HG03108 (cell line): Measurements from ENCODE around the gene PHC2.
A peak's percentile ranks its signal among the peaks of the same experiment; 100 is the strongest.

Source experiments
- ATAC-seq: cut with Tn5 transposase; IDR thresholded peaks from one replicate; pipeline ENCODE4 v1.9.1; 2021; ENCODE audit warnings: moderate library complexity; ENCODE audit not compliant: unreplicated experiment

Gene PHC2

GRCh38 chr1:33372162-33372561 lies 58.7 kb downstream of the PHC2 start:
- ATAC-seq = no peak

- no peak for ATAC-seq
These were observed 59.6 kb downstream of the PHC2 start for GRCh38 chr1:33371334-33371733.

- ATAC-seq = no peak
These were observed 60.1 kb downstream of the PHC2 start for GRCh38 chr1:33370827-33371226.

- no peak for ATAC-seq
These were observed 60.6 kb downstream of the PHC2 start for GRCh38 chr1:33370301-33370700.

GRCh38 chr1:33369764-33370163 lies 61.1 kb downstream of the PHC2 start:
- no peak for ATAC-seq

DNA sequence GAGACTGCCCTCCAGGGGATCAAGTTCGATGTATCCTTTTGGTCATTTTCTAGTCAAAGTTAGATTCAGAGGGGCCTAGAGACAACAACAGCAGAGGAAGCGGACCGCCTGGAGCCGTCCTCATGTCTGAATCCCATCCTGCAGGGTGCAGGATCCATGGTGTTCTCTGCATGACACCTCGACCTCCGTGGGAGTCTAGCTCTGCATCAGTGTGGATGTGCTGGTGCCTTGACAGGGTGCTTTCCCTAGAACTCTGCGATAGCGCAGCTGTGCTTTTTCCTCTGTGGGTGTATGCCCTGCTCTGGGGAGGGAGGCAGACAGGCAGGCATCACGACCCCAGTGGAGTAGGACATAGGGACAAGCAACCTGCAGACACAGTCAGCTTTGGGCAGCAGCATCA lies 61.8 kb downstream of the PHC2 start:
- no peak for ATAC-seq

GRCh38 chr1:33368431-33368830 lies 62.5 kb downstream of the PHC2 start:
- ATAC-seq = no peak

GRCh38 chr1:33367485-33368405 lies 63.1 kb downstream of the PHC2 start:
- ATAC-seq = peak; percentile 56

DNA sequence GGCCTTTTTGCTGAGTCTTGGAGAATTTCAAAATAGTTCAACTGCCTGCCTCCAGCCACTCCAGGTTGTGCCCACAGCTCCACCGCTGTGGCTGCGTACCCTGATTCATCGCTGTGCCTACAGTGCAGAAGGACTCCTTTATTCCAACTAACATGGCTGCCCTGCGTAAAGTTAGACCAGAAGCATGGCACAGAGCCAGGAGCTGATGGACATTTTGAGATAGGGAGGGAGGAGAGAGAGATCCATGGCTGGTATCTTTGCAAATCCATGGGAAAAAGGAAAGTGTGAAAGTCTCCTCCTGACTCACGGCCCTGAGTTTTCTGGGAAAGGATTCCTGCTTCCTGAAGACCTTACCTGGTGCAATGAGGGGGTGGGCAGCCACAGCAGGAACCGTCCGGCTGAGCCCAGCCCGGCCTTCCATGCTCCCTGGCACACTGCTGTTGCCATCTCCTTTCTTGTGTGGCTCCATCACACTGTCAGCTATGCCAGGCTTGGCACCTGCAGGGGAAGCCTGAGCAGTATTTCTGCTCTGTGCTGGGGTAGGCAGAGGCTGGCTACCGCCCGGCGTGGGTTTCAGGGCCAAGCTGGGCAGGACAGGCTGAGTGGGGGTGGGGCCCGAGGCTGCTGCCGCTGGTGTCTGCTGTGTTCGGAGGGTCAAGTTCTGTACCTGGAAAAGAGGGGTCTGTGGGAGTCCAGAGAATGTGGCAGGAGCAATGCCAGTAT lies 64.0 kb downstream of the PHC2 start:
- ATAC-seq = no peak

GRCh38 chr1:33365560-33365997 lies 65.3 kb downstream of the PHC2 start:
- no peak for ATAC-seq

DNA sequence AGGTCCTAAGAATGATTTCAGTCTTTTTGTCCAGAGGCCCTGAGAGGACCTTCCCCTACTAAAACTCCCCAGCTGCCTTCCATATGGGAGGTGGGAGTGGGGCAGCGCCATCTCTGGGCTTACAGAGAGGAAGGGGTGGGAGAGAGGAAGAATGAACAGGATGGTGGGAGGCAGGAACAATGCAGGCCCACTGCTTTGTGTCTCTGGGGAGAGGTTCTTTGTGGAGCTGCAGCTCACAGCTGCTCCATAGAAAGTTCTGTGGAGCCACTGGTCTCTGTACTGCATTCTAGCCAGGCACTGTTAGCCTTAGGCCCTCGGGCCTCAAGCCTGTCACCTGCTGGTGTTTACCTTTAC lies 66.4 kb downstream of the PHC2 start:
- ATAC-seq = no peak

- ATAC-seq = no peak
These were observed 67.4 kb downstream of the PHC2 start for GRCh38 chr1:33363470-33363861.

GRCh38 chr1:33363021-33363420 lies 67.9 kb downstream of the PHC2 start:
- ATAC-seq = no peak

DNA sequence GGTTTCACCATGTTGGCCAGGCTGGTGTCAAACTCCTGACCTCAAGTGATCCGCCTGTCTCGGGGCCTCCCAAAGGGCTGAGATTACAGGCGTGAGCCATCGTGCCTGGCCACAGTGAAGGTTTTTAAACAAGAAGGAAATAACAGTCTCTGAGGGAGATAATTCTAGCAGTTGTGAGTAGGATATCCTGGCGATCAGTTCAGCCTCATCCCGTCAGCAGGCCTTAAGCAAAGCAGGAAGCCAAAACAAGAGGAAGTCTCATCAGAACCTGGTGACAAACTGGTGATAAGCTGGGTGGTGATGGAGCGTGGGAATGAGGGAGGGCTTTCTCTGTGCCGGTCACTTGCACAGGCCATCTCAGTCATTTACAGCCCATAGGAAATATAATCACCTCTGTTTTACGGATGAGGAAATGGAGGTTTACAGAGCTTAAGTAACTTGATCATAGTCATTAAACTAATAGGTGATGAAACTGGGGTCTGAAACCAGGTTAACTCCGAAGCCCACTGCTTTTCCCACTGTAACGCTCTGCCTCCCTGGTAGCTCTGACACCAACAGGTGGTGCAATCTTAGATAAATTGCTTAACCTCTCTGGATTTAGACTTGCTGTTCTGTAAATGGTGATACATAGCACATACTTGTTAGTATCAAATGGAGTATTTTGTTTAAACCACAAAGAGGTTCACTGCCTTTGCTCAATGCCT lies 69.2 kb downstream of the PHC2 start:
- ATAC-seq = no peak

DNA sequence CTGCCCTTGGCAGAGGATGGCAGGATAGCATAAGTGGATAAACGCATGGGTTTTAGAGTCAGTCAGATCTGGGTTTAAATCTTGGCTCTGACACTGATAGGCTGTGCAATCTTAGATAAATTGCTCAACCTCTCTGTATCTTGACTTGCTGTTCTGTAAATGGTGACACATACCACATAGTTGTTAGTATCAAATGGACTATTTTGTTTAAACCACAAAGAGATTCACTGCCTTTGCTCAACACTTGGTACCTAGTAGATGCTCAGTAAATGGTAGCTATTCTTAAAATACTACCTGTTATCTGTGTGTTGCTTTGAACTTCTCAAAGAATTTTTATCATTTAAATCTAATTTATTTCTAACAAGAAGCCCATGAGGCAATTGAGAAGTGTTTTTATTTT lies 70.5 kb downstream of the PHC2 start:
- no peak for ATAC-seq

DNA sequence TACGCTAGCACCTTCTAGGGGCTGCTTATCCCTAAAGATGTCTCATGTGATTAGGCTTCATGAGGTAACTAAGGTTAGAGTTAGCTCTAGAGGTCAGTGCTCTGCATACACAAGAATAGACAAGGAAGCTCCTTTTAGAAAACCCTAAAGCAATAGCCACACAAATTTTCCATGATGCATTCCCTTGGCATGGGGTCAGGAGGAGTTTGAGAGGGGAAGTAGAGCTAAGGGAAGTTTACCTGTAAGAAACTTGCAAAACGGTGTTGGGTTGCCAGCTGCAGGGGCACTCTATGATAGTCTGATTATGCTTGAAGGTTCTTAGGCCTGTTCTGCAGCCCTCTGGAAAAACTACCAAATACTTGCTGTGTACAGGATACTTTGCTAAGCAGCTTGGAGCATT lies 71.0 kb downstream of the PHC2 start:
- no peak for ATAC-seq

GRCh38 chr1:33358795-33359503 lies 71.9 kb downstream of the PHC2 start:
- no peak for ATAC-seq

- no peak for ATAC-seq
These were observed 72.6 kb downstream of the PHC2 start for GRCh38 chr1:33358114-33358794.

DNA sequence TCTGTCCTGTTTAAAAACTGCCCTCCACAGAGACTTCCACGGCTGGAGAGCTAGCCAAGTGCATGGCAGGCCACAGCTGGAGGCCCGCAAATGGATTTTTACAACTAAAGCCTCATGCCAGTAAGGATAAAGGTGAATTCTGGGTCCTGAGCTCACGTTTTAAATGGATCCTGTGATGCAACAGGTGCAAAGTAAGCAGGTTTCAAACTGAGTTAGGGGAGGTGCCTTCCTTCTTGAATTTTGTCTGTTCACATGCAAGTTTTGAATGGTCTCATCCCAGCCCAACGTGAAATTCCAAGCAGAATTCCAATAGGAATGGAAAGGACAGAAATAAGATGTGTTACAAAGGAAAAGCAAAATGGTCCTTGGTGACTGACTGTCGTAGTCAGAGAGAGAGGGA lies 73.8 kb downstream of the PHC2 start:
- ATAC-seq = no peak

GRCh38 chr1:33354707-33355316 lies 76.1 kb downstream of the PHC2 start:
- ATAC-seq = no peak
